Endothelial cell of umbilical vein (primary cell): ENCODE data around the gene PRMT7. TPM values are rescaled to one million over a fixed set of nuclear protein-coding genes. Genes with fewer than 3 reads are reported as not detected.

Source experiments
- BruUV-seq: library from RNA; stranded (reverse); fragments of 400-500 nt; replicated peaks from 2 replicates; lab custom pipeline; 2021; lab: Mats Ljungman, UMichigan
- CTCF ChIA-PET: fragments of 300-600, 350-600 bp; sonication (Branson Sonifier 250); formaldehyde crosslinking; loops from one replicate; lab custom pipeline; 2021; ENCODE audit warnings: antibody characterized with exemption, inconsistent platforms; lab: Charles Lee
- POLR2A ChIA-PET: fragments of 300-600, 350-600 bp; sonication (Branson Sonifier 250); formaldehyde crosslinking; loops from one replicate; lab custom pipeline; 2021; ENCODE audit warnings: antibody characterized with exemption, inconsistent platforms; lab: Charles Lee
- DNase-seq: peaks from one replicate; pipeline ENCODE4 v3.0.0-alpha.2; 2011; ENCODE audit warnings: low read depth, low spot score
- FAIRE-seq: peaks from 2 replicates; lab custom pipeline; 2011; peaks lifted over from hg19 to GRCh38; lab: Jason Lieb, UNC
- H2AFZ ChIP-seq: 2 replicates; pipeline ENCODE4 v1.6.0; 2012; ENCODE audit warnings: low read depth, low read length, control low read depth, inconsistent platforms
- H3K27ac ChIP-seq: 2 replicates; pipeline ENCODE4 v1.5.1; 2011; ENCODE audit warnings: low read depth, mild to moderate bottlenecking, control low read depth, low read length, moderate library complexity; ENCODE audit not compliant: insufficient read depth
- H3K27me3 ChIP-seq, 2 experiments: 2 replicates each; pipeline versions ENCODE4 v1.6.0 to v1.6.1; 2011; ENCODE audit warnings: low read length in 2 of 2, mixed read lengths in 1 of 2; ENCODE audit not compliant: control insufficient read depth in 2 of 2, insufficient read depth in 2 of 2
- H3K36me3 ChIP-seq, 2 experiments: 2 replicates in 1 of 2; 3 replicates in 1 of 2; pipeline ENCODE4 v1.5.1; 2011; ENCODE audit warnings: low read length in 2 of 2, mild to moderate bottlenecking in 1 of 2, moderate library complexity in 1 of 2; ENCODE audit not compliant: control insufficient read depth in 2 of 2, insufficient read depth in 2 of 2; ENCODE audit errors: extremely low read depth in 1 of 2
- H3K4me1 ChIP-seq: 3 replicates; pipeline ENCODE4 v1.5.1; 2011; ENCODE audit warnings: mild to moderate bottlenecking, low read length; ENCODE audit not compliant: control insufficient read depth, insufficient read depth; ENCODE audit errors: extremely low read depth
- H3K4me2 ChIP-seq: 2 replicates; pipeline ENCODE4 v1.6.1; 2011; ENCODE audit warnings: low read length, control low read depth, mixed read lengths; ENCODE audit not compliant: insufficient read depth
- H3K4me3 ChIP-seq, 3 experiments: fragments of 200-600 bp in 1 of 3; sonication (generic), shearing (Covaris generic) in 1 of 3; replicated peaks in 1 of 3; 2 replicates each; pipeline ENCODE4 v1.5.1; 2011 to 2016; ENCODE audit warnings: control low read depth in 3 of 3, low read length in 3 of 3, mild to moderate bottlenecking in 2 of 3, inconsistent platforms in 1 of 3, low read depth in 1 of 3, moderate library complexity in 1 of 3; ENCODE audit not compliant: insufficient read depth in 1 of 3
- H3K79me2 ChIP-seq: 2 replicates; pipeline ENCODE4 v1.6.0; 2012; ENCODE audit warnings: low read length, inconsistent platforms; ENCODE audit not compliant: control insufficient read depth, insufficient read depth
- H3K9ac ChIP-seq: replicated peaks from 2 replicates; pipeline ENCODE3; 2011; ENCODE audit warnings: low read length, control low read depth; ENCODE audit not compliant: insufficient read depth; ENCODE audit errors: extremely low read depth
- H3K9me1 ChIP-seq: replicated peaks from 3 replicates; pipeline ENCODE4 v1.6.0; 2011; ENCODE audit warnings: mild to moderate bottlenecking, low read length; ENCODE audit not compliant: control insufficient read depth, insufficient read depth; ENCODE audit errors: extremely low read depth
- H3K9me3 ChIP-seq: replicated peaks from 2 replicates; pipeline ENCODE4 v1.5.1; 2012; ENCODE audit warnings: low read length, inconsistent platforms; ENCODE audit not compliant: control insufficient read depth, insufficient read depth
- H4K20me1 ChIP-seq: replicated peaks from 2 replicates; pipeline ENCODE3; 2011; ENCODE audit warnings: mild to moderate bottlenecking, low read length; ENCODE audit not compliant: control insufficient read depth, insufficient read depth; ENCODE audit errors: extremely low read depth
- EZH2 ChIP-seq: IDR thresholded peaks from 2 replicates; pipeline ENCODE4 v1.6.1; 2012; ENCODE audit warnings: borderline replicate concordance, low read depth, mild to moderate bottlenecking, moderate library complexity, low read length, inconsistent platforms; ENCODE audit not compliant: severe bottlenecking
- FOS ChIP-seq: IDR thresholded peaks from 2 replicates; pipeline ENCODE4 v1.6.1; 2011; ENCODE audit warnings: mild to moderate bottlenecking, low read length, moderate library complexity, borderline replicate concordance; ENCODE audit not compliant: insufficient read depth
- GATA2 ChIP-seq: IDR thresholded peaks from 2 replicates; pipeline ENCODE4 v1.7.0; 2011; ENCODE audit warnings: low read depth, mild to moderate bottlenecking, moderate library complexity, mixed read lengths, low read length; ENCODE audit not compliant: insufficient read length, insufficient read depth
- JUN ChIP-seq: IDR thresholded peaks from 2 replicates; pipeline ENCODE4 v1.6.1; 2011; ENCODE audit warnings: borderline replicate concordance, low read depth; ENCODE audit not compliant: insufficient read length, insufficient read depth
- MYC ChIP-seq: IDR thresholded peaks from one replicate; pipeline ENCODE4 v1.6.1; 2011; ENCODE audit warnings: mild to moderate bottlenecking, low read depth, low read length
- POLR2A ChIP-seq: IDR thresholded peaks from 2 replicates; pipeline ENCODE4 v1.6.1; 2012; ENCODE audit warnings: low read depth, mild to moderate bottlenecking, control low read depth, low read length
- POLR2AphosphoS5 ChIP-seq: IDR thresholded peaks from 2 replicates; pipeline ENCODE4 v1.6.1; 2012; ENCODE audit warnings: low read depth, mild to moderate bottlenecking, control low read depth, low read length, moderate library complexity; ENCODE audit not compliant: insufficient read depth
- dilution Hi-C: fragments of 300-500 bp; cut with MboI; formaldehyde crosslinking; loops from one replicate; pipeline ENCODE4 v1.15.0; 2019; ENCODE audit warnings: low sequenced_read_pairs; ENCODE audit not compliant: extremely low pct_ligation_motif_present
- intact Hi-C: fragments of 100-400 bp; cut with micrococcal nuclease; formaldehyde crosslinking; loops from one replicate; pipeline ENCODE4 v1.10.0; 2022
- polyA plus RNA-seq, 4 experiments: library from polyadenylated mRNA; depleted of rRNA in 3 of 4; stranded (reverse) in 3 of 4; unstranded in 1 of 4; fragments of >200 nt; gene quantifications; 2 replicates each; pipeline versions ENCODE4 v1.2.1 to v1.2.3, GENCODE V29; 2011 to 2012; ENCODE audit warnings: missing spikeins in 1 of 4
- total RNA-seq: library from RNA; stranded (reverse); gene quantifications from 2 replicates; pipeline ENCODE4 v1.2.3, GENCODE V29; 2021
- TF ChIP-seq, protein P1 (sequence below): IDR thresholded peaks from 2 replicates; pipeline ENCODE4 v1.6.1; 2011; ENCODE audit not compliant: insufficient read depth, insufficient read length
- TF ChIP-seq, protein P2 (sequence below), 2 donors: IDR thresholded peaks; 1 replicate in 1 of 2; 2 replicates in 1 of 2; pipeline ENCODE4 v1.5.1; 2011; ENCODE audit warnings: low read length in 2 of 2, mild to moderate bottlenecking in 2 of 2, moderate library complexity in 2 of 2, control low read depth in 1 of 2, inconsistent platforms in 1 of 2, low read depth in 1 of 2; ENCODE audit not compliant: insufficient read depth in 1 of 2; ENCODE audit errors: extremely low read depth in 1 of 2

PRMT7 gene
- total and polyA plus RNA-seq, 2 donors (not counting 3 experiments of a cell fraction or from before 2014, with no cell fraction given) = 43.4 to 57.9 TPM

DNA sequence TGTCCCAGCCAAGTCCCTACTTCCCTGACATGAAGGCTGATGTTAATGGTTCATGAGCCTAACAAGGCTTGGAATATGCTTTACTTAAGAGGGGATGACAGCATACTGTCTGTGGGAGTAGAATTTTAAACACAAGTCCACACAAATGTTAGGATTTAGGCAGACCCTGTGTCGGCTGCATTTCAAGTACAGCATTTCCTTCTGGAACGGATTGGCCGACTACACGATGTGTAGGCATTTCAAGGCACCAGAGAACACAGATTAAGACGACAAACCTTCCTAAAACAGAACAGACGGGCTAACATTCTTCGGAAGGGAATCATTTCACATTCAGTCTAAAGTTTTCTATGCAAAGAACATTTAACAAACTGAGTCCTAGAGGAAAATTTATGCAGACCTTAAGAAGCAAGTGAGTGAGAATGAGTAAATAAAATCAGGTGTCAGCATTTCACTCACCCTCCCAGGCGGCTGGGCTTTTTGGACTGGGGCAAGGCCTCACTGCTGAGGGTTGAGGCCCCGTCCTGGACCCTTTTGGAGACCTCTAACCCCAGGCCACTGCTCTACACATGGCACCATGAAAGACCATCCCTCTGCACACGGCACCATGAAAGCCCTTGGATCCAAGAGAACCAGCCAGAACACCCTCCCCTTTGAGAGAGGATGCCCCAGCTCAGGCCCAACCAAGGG is 70.0 kb downstream of the PRMT7 start:
- H3K27ac ChIP-seq = no peak overlapping the region
- H4K20me1 ChIP-seq = no peaks in the 10 kb centered on the region
- dilution Hi-C loops = no loop called here
- TF ChIP-seq EZH2 (no peak), JUN (no peak), GATA2 (no peak), MYC (no peak), POLR2AphosphoS5 (no peak), POLR2A (no peak), FOS (no peak)
- TF ChIP-seq, protein P1, sequence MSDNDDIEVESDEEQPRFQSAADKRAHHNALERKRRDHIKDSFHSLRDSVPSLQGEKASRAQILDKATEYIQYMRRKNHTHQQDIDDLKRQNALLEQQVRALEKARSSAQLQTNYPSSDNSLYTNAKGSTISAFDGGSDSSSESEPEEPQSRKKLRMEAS = no peak
- TF ChIP-seq, protein P2, sequence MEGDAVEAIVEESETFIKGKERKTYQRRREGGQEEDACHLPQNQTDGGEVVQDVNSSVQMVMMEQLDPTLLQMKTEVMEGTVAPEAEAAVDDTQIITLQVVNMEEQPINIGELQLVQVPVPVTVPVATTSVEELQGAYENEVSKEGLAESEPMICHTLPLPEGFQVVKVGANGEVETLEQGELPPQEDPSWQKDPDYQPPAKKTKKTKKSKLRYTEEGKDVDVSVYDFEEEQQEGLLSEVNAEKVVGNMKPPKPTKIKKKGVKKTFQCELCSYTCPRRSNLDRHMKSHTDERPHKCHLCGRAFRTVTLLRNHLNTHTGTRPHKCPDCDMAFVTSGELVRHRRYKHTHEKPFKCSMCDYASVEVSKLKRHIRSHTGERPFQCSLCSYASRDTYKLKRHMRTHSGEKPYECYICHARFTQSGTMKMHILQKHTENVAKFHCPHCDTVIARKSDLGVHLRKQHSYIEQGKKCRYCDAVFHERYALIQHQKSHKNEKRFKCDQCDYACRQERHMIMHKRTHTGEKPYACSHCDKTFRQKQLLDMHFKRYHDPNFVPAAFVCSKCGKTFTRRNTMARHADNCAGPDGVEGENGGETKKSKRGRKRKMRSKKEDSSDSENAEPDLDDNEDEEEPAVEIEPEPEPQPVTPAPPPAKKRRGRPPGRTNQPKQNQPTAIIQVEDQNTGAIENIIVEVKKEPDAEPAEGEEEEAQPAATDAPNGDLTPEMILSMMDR (IDR thresholded peaks at IDR 0.05; ENCODE audit: extremely low read depth in 1 of 2, insufficient read depth in 1 of 2, low read depth in 1 of 2, low read length in 2 of 2) = no peak
- intact Hi-C loops = no loop called here
- H3K9ac ChIP-seq = no peak overlapping the region
- H3K27me3 ChIP-seq = no peaks in the 10 kb centered on the region
- no peak overlapping the region for H3K4me2 ChIP-seq
- ChIA-PET POLR2A (no interaction called here), CTCF (interaction anchor here (1.1 to 1.4 kb wide), 3 partner anchors 13 to 129 kb away, joined by 3 to 4 read pairs (median 3); no protein-coding TSS in a partner anchor)
- H3K9me3 ChIP-seq = no peaks in the 10 kb centered on the region
- no TSS peak for BruUV-seq
- H2AFZ ChIP-seq = no peak overlapping the region
- DNase-seq (no peak), FAIRE-seq (no peak)
- no peaks in the 10 kb centered on the region for H3K36me3 ChIP-seq
- H3K79me2 ChIP-seq = no peaks in the 10 kb centered on the region
- no peaks in the 10 kb centered on the region for H3K4me1 ChIP-seq
- H3K9me1 ChIP-seq = no peaks in the 10 kb centered on the region
- no peak overlapping the region for H3K4me3 ChIP-seq
